ENCODE measurements around the gene ADAMTS13.

Gene ADAMTS13

DNA sequence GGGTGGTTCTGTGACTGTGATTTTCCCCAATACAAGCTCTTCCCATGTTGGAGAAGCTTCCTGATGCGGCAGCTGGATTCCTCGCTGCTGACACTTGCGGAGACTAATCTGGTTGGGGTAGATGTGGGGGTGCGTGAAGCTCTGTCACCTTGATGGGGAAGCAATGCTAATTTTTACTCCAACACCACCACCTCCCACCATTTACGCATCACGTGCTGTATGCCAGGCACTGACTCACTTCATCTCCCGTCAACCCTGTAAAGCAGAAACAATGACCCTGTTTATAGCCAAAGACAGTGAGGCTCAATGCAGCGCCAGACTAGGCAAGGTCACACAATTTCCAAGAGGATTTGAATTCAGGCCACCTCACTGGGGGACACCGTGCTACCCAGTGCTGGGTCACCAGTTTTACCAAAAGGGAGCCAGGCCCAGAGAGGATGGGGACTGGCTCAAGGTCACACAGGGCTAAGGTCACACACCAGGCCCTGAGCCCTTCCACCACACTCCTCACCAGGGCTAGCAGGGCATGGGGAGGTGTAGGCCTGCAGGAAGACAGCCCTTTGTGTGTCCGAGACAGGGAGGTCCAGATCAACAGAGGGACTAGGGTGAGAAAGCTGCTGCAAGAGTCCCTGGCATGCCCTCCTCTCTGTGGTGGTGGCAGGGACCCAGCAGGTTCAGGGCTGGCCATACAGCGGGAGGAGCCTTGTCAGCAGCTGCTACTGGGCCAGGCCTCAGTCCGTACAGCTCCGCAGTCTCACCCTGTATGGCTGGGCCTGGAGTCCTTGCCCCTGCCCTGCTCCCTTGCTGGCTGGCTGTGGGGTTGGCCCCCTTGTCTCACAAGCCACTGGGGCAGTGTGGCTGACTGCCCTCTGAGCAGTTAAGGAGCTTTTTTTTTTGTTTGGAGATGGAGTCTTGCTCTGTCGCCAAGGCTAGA, 42.7 kb upstream of the ADAMTS13 start:
- TF ChIP-seq, protein P1, sequence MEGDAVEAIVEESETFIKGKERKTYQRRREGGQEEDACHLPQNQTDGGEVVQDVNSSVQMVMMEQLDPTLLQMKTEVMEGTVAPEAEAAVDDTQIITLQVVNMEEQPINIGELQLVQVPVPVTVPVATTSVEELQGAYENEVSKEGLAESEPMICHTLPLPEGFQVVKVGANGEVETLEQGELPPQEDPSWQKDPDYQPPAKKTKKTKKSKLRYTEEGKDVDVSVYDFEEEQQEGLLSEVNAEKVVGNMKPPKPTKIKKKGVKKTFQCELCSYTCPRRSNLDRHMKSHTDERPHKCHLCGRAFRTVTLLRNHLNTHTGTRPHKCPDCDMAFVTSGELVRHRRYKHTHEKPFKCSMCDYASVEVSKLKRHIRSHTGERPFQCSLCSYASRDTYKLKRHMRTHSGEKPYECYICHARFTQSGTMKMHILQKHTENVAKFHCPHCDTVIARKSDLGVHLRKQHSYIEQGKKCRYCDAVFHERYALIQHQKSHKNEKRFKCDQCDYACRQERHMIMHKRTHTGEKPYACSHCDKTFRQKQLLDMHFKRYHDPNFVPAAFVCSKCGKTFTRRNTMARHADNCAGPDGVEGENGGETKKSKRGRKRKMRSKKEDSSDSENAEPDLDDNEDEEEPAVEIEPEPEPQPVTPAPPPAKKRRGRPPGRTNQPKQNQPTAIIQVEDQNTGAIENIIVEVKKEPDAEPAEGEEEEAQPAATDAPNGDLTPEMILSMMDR (IDR thresholded peaks at IDR 0.05) = no peak

DNA sequence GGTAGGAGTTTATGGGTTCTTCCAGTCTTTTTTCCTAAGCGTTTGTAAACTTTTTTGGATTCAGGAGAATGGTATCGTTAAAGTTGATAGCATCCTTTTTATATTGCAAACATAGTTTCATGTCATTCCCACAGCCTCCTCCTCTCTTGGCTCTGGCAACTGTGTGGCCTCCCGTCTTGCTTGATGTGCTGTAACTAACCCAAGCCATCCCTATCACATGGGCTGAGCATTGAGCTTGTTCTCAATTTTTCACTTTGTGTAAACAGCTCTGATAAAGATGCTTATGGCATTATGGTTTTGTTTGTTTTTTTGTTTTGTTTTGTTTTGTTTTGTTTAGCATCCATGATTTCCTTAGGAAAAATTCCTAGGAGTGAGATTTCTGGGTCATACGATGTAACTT, 41.4 kb upstream of the ADAMTS13 start:
- TF ChIP-seq, protein P1 (IDR thresholded peaks at IDR 0.05) = no peak

DNA sequence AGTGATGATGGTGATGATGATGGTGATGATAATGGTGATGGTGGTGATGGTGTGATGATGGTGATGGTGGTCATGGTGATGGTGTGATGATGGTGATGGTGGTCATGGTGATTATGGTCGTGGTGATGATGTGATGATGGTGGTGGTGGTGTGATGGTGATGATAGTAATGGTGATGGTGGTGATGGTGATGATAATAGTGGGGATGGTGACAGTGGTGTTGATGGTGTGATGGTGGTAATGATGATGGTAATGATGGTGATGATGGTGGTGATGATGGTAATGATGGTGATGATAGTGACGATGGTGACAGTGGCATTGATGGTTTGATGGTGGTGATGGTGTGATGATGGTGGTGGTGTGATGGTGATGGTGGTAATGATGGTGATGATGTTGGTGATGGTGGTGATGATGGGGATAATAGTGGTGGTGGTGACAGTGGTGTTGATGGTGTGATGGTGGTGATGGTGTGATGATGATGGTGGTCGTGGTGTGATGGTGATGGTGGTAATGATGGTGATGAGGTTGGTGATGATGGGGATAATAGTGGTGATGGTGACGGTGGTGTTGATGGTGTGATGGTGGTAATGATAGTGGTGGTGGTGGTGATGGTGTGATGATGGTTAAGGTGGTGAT, 39.5 kb upstream of the ADAMTS13 start:
- TF ChIP-seq, protein P1 (IDR thresholded peaks at IDR 0.05) = no peak

DNA sequence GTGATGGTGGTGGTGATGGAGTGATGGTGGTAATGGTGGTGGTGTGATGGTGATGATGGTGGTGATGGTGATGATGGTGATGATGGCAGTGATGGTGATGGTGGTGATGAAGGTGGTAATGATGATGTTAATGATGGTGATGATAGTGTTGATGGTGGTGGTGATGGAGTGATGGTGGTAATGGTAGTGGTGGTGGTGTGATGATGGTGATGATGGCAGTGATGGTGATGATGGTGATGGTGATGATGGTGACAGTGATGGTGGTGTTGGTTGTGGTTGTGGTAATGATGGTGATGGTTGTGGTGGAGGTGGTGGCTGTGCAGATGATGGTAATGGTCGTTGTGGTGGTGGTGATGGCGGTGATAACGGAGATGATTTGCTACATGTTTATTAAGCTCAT, 38.7 kb upstream of the ADAMTS13 start:
- TF ChIP-seq, protein P1 (IDR thresholded peaks at IDR 0.05) = no peak

DNA sequence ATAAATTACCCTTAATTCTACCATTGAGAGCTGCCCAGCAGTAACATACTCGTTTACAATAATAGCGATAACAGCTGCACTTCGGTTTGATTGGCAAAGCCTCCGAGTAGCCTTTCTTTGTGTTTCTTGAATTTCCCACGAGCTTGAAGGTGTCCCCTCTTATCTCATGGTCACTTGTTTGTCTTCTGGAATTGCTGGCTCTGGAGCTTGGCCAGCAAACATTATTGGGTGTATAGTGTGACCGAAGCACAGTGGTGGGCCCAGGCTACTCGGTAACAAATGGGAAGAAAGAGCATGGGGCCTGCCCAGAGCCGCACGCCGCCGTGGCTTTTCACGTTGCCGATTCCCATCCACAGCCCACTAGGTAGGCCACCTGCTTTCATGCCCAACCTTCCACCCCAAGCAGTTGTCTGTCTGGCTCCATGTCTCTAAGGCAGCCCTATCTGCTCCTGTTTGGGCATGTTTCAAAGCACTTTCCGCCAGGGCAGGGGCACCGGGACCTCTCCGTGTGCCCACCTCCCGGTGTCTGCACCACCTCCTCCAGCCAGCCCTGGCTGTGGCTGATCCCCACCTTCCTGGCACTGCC, 37.3 kb upstream of the ADAMTS13 start:
- TF ChIP-seq, protein P1 (IDR thresholded peaks at IDR 0.05) = no peak

DNA sequence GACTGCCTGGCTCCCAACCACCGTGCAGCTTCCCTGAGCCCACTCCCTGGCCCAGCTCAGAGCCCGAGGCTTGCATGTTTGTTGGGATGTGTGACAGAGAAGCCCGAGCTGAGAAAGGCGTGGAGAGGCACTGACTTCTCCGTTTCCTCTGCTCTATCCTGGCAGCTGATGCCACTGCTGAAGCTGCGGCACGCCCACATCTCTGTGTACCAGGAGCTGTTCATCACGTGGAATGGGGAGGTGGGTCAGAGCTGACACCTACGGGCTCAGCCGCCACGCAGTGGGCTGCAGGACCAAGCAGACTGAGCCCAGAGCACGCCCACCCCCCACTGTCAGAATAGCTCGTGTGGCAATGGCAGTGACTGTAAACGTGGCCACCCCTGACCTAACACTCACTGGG, 36.7 kb upstream of the ADAMTS13 start:
- TF ChIP-seq, protein P1 (IDR thresholded peaks at IDR 0.05) = no peak

DNA sequence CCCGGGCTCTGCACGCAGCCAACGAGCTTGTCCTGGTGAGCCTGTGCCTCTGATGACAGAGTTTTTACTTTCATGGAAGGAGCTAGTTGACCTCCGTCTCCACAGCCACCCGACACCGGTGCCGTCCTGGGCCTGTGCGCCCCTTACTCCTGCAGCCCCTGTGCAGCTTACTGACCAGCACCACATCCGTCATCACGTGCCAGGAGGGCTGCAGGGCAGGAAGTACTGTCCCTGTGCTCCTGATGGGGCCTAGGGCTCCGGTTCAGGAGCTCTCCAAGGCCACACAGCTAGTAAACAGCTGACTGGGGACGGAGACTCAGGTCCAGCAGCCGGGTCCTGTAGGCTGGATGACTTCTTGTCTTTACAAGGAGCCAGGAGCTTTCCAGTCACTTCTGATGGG, 35.8 kb upstream of the ADAMTS13 start:
- TF ChIP-seq, protein P1 (IDR thresholded peaks at IDR 0.05) = no peak

All from LNCAP (cell line).